GM12878 (cell line): ENCODE data around the gene HBB. TPM values are rescaled to one million over a fixed set of nuclear protein-coding genes. Genes with fewer than 3 reads are reported as not detected.

Experiments
- ATAC-seq: fragments of 200-7000 bp; cut with Tn5 transposase; 3 replicates; pipeline ENCODE4 v1.9.1; 2020; ENCODE audit warnings: mild to moderate bottlenecking, moderate library complexity
- BruUV-seq: library from RNA; stranded (reverse); fragments of 400-500 nt; replicated peaks from 2 replicates; lab custom pipeline; 2021; lab: Mats Ljungman, UMichigan
- CTCF ChIA-PET: fragments of 300-600 bp; sonication (Branson Sonifier 250); formaldehyde crosslinking; extraction: SDS; loops from one replicate; lab custom pipeline; 2021; ENCODE audit warnings: inconsistent platforms; lab: Yijun Ruan, JAX
- POLR2A ChIA-PET: fragments of 350-600 bp; formaldehyde crosslinking; extraction: SDS; loops from one replicate; lab custom pipeline; 2021; ENCODE audit warnings: inconsistent platforms; lab: Charles Lee
- RAD21 ChIA-PET: fragments of 300-600 bp; sonication (Branson Sonifier 250); formaldehyde crosslinking; loops from one replicate; lab custom pipeline; 2023; ENCODE audit warnings: antibody characterized with exemption; ENCODE audit not compliant: unreplicated experiment; lab: Charles Lee
- SMC1A ChIA-PET: fragments of 300-600 bp; sonication (Branson Sonifier 250); formaldehyde crosslinking; loops from one replicate; lab custom pipeline; 2023; ENCODE audit not compliant: unreplicated experiment, uncharacterized antibody; lab: Charles Lee
- DNase-seq: peaks from one replicate; pipeline ENCODE4 v3.0.0-alpha.2; 2011; ENCODE audit warnings: low read depth, low spot score
- FAIRE-seq: peaks from 3 replicates; lab custom pipeline; 2011; peaks lifted over from hg19 to GRCh38; lab: Jason Lieb, UNC
- H2AFZ ChIP-seq: 2 replicates; pipeline ENCODE4 v1.6.0; 2011; ENCODE audit warnings: low read depth, low read length, control low read depth; ENCODE audit not compliant: control insufficient read depth
- H3K27ac ChIP-seq: 2 replicates; pipeline ENCODE4 v1.5.1; 2011; ENCODE audit warnings: control low read depth; ENCODE audit not compliant: control insufficient read depth, insufficient read depth
- H3K27me3 ChIP-seq, 2 experiments: replicated peaks in 1 of 2; 2 replicates each; pipeline versions ENCODE4 v1.6.0 to v1.6.1; 2011; ENCODE audit warnings: low read length in 1 of 2; ENCODE audit not compliant: control insufficient read depth in 2 of 2, insufficient read depth in 2 of 2
- H3K36me3 ChIP-seq, 2 experiments: 2 replicates each; pipeline ENCODE4 v1.5.1; 2011; ENCODE audit warnings: low read length in 1 of 2; ENCODE audit not compliant: control insufficient read depth in 2 of 2, insufficient read depth in 2 of 2
- H3K4me1 ChIP-seq: 2 replicates; pipeline ENCODE4 v1.6.1; 2011; ENCODE audit warnings: mild to moderate bottlenecking, low read length, moderate library complexity, mixed read lengths; ENCODE audit not compliant: control insufficient read depth, insufficient read depth
- H3K4me2 ChIP-seq: 2 replicates; pipeline ENCODE4 v1.6.0; 2011; ENCODE audit warnings: control low read depth; ENCODE audit not compliant: control insufficient read depth, insufficient read depth
- H3K4me3 ChIP-seq: fragments of 200-600 bp; sonication (generic); 2 replicates; pipeline ENCODE4 v1.5.1; 2016
- H3K79me2 ChIP-seq: 2 replicates; pipeline ENCODE4 v1.6.0; 2011; ENCODE audit warnings: low read length; ENCODE audit not compliant: control insufficient read depth, insufficient read depth
- H3K9ac ChIP-seq: 2 replicates; pipeline ENCODE4 v1.8.0; 2011; ENCODE audit warnings: low read length, control low read depth, mixed read lengths; ENCODE audit not compliant: control insufficient read depth, insufficient read depth
- H3K9me3 ChIP-seq: replicated peaks from 3 replicates; pipeline ENCODE4 v1.5.1; 2011; ENCODE audit warnings: mild to moderate bottlenecking, low read length; ENCODE audit not compliant: control insufficient read depth, insufficient read depth
- H4K20me1 ChIP-seq: 2 replicates; pipeline ENCODE4 v1.6.0; 2011; ENCODE audit not compliant: control insufficient read depth, insufficient read depth
- BCLAF1 ChIP-seq: fragments of 450-650 bp; IDR thresholded peaks from 2 replicates; pipeline ENCODE4 v1.6.1; 2017; ENCODE audit warnings: antibody characterized with exemption, mild to moderate bottlenecking, moderate library complexity
- CEBPZ ChIP-seq: fragments of 150-350 bp; IDR thresholded peaks from 2 replicates; pipeline ENCODE4 v1.6.1; 2016; ENCODE audit warnings: low read depth, low read length
- EED ChIP-seq: sonication (generic); IDR thresholded peaks from 2 replicates; pipeline ENCODE4 v1.6.1; 2016; ENCODE audit warnings: antibody characterized with exemption, low read depth
- EZH2 ChIP-seq: IDR thresholded peaks from 2 replicates; pipeline ENCODE4 v1.6.1; 2012; ENCODE audit warnings: low read depth, mild to moderate bottlenecking, control low read depth, inconsistent platforms, low read length, borderline replicate concordance; ENCODE audit not compliant: control insufficient read depth
- GATAD2B ChIP-seq: fragments of 450-650 bp; conservative IDR thresholded peaks from 2 replicates; pipeline ENCODE4 v1.6.1; 2017; ENCODE audit warnings: low read depth, mild to moderate bottlenecking, moderate library complexity
- HDGF ChIP-seq: fragments of 450-650 bp; IDR thresholded peaks from 2 replicates; pipeline ENCODE4 v1.6.1; 2016; ENCODE audit warnings: antibody characterized with exemption
- IRF4 ChIP-seq: IDR thresholded peaks from 2 replicates; pipeline ENCODE4 v1.6.1; 2011; ENCODE audit warnings: low read depth, low read length
- JUNB ChIP-seq: IDR thresholded peaks from 2 replicates; pipeline ENCODE4 v1.6.1; 2016; ENCODE audit warnings: antibody characterized with exemption, mild to moderate bottlenecking
- MTA3 ChIP-seq: IDR thresholded peaks from 2 replicates; pipeline ENCODE4 v1.6.1; 2012; ENCODE audit warnings: low read length, inconsistent platforms, borderline replicate concordance
- PAX8 ChIP-seq: fragments of 450-650 bp; IDR thresholded peaks from 2 replicates; pipeline ENCODE4 v1.6.1; 2017; ENCODE audit warnings: mild to moderate bottlenecking, moderate library complexity
- RB1 ChIP-seq: fragments of 450-650 bp; formaldehyde crosslinking; IDR thresholded peaks from 2 replicates; pipeline ENCODE4 v1.6.1; 2017; ENCODE audit warnings: mild to moderate bottlenecking, borderline replicate concordance
- RFX5 ChIP-seq: IDR thresholded peaks from 2 replicates; pipeline ENCODE4 v1.6.1; 2011; ENCODE audit warnings: low read depth, low read length, improper control_type of control experiment
- SIX5 ChIP-seq: IDR thresholded peaks from 2 replicates; pipeline ENCODE4 v1.6.1; 2011; ENCODE audit warnings: mild to moderate bottlenecking, low read depth, low read length, moderate library complexity; ENCODE audit not compliant: severe bottlenecking
- TARDBP ChIP-seq: IDR thresholded peaks from 2 replicates; pipeline ENCODE4 v1.6.1; 2016; ENCODE audit warnings: borderline replicate concordance
- YY1 ChIP-seq: IDR thresholded peaks from 2 replicates; pipeline ENCODE4 v1.6.1; 2011; ENCODE audit warnings: low read depth, mild to moderate bottlenecking, low read length
- ZBED1 ChIP-seq: IDR thresholded peaks from 2 replicates; pipeline ENCODE4 v1.6.1; 2016; ENCODE audit warnings: borderline replicate concordance
- ZBTB4 ChIP-seq: fragments of 450-650 bp; formaldehyde crosslinking; IDR thresholded peaks from 2 replicates; pipeline ENCODE4 v1.4.0; 2022; ENCODE audit warnings: mild to moderate bottlenecking, moderate library complexity
- ZSCAN29 ChIP-seq: fragments of 450-650 bp; IDR thresholded peaks from 2 replicates; pipeline ENCODE4 v1.6.1; 2017; ENCODE audit warnings: mild to moderate bottlenecking, moderate library complexity
- WGBS: methylation state at CpG from one replicate; pipeline ENCODE4 v1.1.6; 2016; ENCODE audit warnings: low lambda C conversion rate; ENCODE audit not compliant: insufficient replicate concordance, insufficient coverage; ENCODE audit errors: missing lambda C conversion rate; 5-methylcytosine and 5-hydroxymethylcytosine counted together
- in situ Hi-C: fragments of 300-500 bp; cut with MboI; formaldehyde crosslinking; loops from 9 replicates; pipeline ENCODE4 v1.14.3; 2018; ENCODE audit warnings: mixed read lengths
- intact Hi-C: fragments of 100-400 bp; cut with micrococcal nuclease; formaldehyde crosslinking; loops from one replicate; pipeline ENCODE4 v1.14.2; 2022; ENCODE audit not compliant: unreplicated experiment
- polyA plus RNA-seq, 11 experiments: library from polyadenylated mRNA; depleted of rRNA in 4 of 11; unstranded in 6 of 11; stranded (reverse) in 5 of 11; fragments of >200 nt; fragmentation: Nextera tagmentation in 4 of 11; fragmentation: Illumina TruSeq in 1 of 11; extraction: Ambion mirVana in 4 of 11; extraction: Trizol in 1 of 11; gene quantifications; 1 replicate in 1 of 11; 2 replicates in 10 of 11; pipeline versions ENCODE4 v1.2.1 to v1.2.3, GENCODE V29; 2011 to 2016; ENCODE audit warnings: inconsistent platforms in 2 of 11, missing spikeins in 2 of 11, low read depth in 1 of 11
- total RNA-seq, 4 experiments: library from RNA; depleted of rRNA in 3 of 4; stranded (reverse); fragments of >200 nt in 3 of 4; fragmentation: Illumina TruSeq in 1 of 4; extraction: Trizol in 1 of 4; gene quantifications; 2 replicates each; pipeline versions ENCODE4 v1.2.1 to v1.2.3, GENCODE V29; 2013 to 2021

Gene HBB
- total and polyA plus RNA-seq, 10 of the 15 experiments (the other 5 are each of a cell fraction or from before 2014, with no cell fraction given), result 0.36 TPM; not detected in 9

- intact Hi-C loops (no loop called here), in situ Hi-C loops (no loop called here)
- H3K4me1 ChIP-seq, result no peaks in the 10 kb centered on the region
- WGBS, result 8% methylated on average over 5 of the region's 5 CpGs
- POLR2A ChIA-PET, result no interaction called here
- no peak overlapping the region for H3K27ac ChIP-seq
- RAD21 ChIA-PET, result no interaction called here
- no peaks in the 10 kb centered on the region for H3K36me3 ChIP-seq
- H3K4me3 ChIP-seq, result no peak overlapping the region
- H2AFZ ChIP-seq, result no peak overlapping the region
- H3K27me3 ChIP-seq, result no peaks in the 10 kb centered on the region
- H4K20me1 ChIP-seq, result no peaks in the 10 kb centered on the region
- CTCF ChIA-PET, result no interaction called here
- H3K9me3 ChIP-seq, result no peaks in the 10 kb centered on the region
- SMC1A ChIA-PET, result interaction anchor here (3.7 kb wide), 1 partner anchor 13 kb away, joined by 12 read pairs; no protein-coding TSS in a partner anchor
- no peak for TF ChIP-seq GATAD2B
- no peak for TF ChIP-seq EZH2
- no peak for TF ChIP-seq SIX5
- TF ChIP-seq RFX5, result no peak
- no peak for TF ChIP-seq CEBPZ
- TF ChIP-seq MTA3, result no peak
- no peak for TF ChIP-seq RB1
- no peak for TF ChIP-seq TARDBP
- TF ChIP-seq JUNB, result no peak
- TF ChIP-seq PAX8, result no peak
- no peak for TF ChIP-seq HDGF
- no peak for TF ChIP-seq EED
- no peak for TF ChIP-seq ZBED1
- TF ChIP-seq BCLAF1, result no peak
- no peak for TF ChIP-seq ZBTB4 (CRISPR knock-in tag)
- no peak for TF ChIP-seq IRF4
- no peak for TF ChIP-seq ZSCAN29
- no peak for TF ChIP-seq YY1
- ATAC-seq (no peak), DNase-seq (no peak), FAIRE-seq (no peak)
- H3K4me2 ChIP-seq, result no peak overlapping the region
- BruUV-seq, result no TSS peak
- H3K79me2 ChIP-seq, result no peaks in the 10 kb centered on the region
- H3K9ac ChIP-seq, result no peak overlapping the region
Observed at GRCh38 chr11:5196067-5196466, 30.8 kb downstream of the HBB start.
